Stimulated activated CD8-positive, alpha-beta memory T cell treated with anti-CD3 and anti-CD28 coated beads, Interleukin-12 subunit alpha, Interleukin-12 subunit beta, amount 100 ng/mL, for 4 hours (primary cell): ENCODE data around the gene GLP1R.

Experiments
- DNase-seq: peaks from one replicate; pipeline ENCODE4 v3.0.0-alpha.2; 2020; ENCODE audit warnings: low read depth

The GLP1R gene

GRCh38 chr6:39086294-39086693 lies 37.7 kb downstream of the GLP1R start:
- no peak for DNase-seq

DNA sequence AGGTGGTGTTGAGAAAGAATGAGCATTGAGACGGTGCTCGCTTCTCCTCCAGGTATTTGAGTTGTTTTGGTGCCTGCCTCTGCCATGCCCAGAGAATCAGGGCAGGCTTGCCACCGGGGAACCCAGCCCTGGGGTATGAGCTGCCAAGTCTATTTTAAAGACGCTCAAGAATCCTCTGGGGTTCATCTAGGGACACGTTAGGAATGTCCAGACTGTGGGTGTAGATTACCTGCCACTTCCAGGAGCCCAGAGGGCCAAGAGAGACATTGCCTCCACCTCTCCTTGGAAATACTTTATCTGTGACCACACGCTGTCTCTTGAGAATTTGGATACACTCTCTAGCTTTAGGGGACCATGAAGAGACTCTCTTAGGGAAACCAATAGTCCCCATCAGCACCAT lies 38.1 kb downstream of the GLP1R start:
- DNase-seq, result no peak

DNA sequence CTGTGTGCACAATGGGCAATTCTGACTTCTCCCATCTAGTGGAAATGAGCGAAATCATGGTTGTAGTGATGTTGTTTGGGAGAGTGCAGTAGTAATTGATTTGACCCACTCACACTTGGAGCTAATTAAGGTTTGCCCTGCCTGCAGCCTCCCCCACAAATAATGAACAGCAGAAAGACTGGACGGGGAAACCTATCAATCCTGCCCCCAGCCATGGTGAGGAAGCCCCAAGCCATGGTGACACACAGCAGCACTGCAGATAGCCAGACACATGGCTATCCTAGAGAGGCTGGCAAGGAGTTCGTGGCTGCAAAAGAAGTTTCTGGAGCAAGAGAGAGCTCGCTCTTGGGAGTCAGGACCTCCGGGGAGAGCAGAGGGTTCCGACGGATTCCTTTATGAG lies 38.6 kb downstream of the GLP1R start:
- no peak for DNase-seq

DNA sequence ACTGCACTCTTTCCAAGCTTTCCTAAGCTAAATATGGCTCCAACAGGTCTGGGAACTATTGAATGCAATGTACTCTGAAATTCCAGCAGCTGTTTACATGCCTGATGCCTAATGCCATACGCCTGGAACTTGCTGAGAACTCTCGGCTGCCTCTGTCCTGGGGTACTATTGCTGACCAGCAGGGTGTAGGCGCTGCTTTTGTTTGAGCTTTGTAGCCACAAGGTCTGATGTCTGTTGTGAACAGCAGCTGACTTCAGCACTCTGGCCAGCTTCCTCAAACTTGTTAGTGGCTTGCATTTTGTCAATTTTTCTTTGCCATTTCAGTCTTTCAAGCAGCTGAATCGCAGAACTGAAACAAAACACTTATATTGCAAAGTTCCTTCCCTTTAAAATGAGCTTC lies 39.8 kb downstream of the GLP1R start:
- no peak for DNase-seq

GRCh38 chr6:39090036-39090435 lies 41.5 kb downstream of the GLP1R start:
- no peak for DNase-seq

DNA sequence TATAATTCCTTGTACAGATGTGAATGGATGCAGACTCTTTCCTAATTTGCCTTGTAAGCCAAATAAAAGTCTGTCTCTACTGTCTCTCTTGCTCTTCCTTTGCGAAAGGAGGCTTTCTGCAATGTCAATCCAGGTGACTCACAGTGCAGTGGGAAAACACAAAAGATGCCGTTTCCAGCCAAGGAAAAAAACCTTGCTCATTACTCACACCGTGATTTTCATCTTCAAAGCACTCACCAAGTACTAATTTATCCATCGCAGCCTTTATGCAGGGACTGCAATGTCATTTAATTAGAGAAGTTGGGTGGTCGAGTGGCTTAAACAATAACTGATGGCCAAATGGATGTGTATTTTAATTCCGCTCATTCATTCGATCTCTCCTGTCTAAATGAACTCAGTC lies 42.6 kb downstream of the GLP1R start:
- no peak for DNase-seq

DNA sequence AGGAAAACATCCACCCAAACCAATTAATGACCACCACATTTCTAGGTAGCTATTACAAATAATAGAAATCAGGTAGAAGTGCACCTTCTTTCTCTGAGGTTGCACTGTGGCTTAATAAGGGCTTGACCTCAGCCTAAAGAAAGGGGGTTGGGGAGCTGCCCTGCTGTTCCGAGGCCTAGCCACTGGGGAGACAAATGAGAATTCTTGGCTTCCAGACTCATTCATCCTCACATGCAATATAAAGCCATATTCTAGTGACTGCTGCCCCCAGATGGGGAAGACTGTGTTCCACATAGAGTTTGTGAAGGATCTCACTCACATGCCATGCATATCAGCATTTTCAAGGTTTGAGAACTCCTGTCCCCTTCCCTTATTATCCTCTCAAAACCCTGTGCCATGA lies 43.5 kb downstream of the GLP1R start:
- no peak for DNase-seq

GRCh38 chr6:39093149-39093708 lies 44.6 kb downstream of the GLP1R start:
- DNase-seq, result no peak

GRCh38 chr6:39095578-39095977 lies 47.0 kb downstream of the GLP1R start:
- no peak for DNase-seq

GRCh38 chr6:39100358-39100757 lies 51.8 kb downstream of the GLP1R start:
- DNase-seq, result no peak

- no peak for DNase-seq
Observed at GRCh38 chr6:39102071-39102820, 53.7 kb downstream of the GLP1R start.

- DNase-seq, result no peak
Observed at GRCh38 chr6:39102821-39103136, 54.2 kb downstream of the GLP1R start.

- no peak for DNase-seq
Observed at GRCh38 chr6:39104528-39104927, 55.9 kb downstream of the GLP1R start.

DNA sequence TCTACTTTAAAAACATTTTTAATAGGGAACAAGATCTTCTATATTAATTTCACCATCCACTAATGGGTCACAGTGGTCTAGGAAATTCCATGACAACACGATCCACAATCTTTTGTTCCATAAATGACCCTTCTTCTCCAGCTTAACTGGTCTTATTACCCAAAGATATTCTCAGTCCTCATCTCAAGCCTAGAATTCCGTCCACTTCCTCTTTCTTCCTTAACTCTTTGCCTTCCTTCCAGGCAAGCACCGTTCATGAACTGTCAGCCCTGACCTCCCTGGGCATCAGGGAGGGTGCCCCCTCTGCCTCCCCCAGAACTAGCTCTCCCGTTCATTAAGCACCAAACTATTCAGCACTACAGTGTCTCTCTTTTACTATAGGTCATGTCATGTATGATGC lies 58.5 kb downstream of the GLP1R start:
- no peak for DNase-seq

DNA sequence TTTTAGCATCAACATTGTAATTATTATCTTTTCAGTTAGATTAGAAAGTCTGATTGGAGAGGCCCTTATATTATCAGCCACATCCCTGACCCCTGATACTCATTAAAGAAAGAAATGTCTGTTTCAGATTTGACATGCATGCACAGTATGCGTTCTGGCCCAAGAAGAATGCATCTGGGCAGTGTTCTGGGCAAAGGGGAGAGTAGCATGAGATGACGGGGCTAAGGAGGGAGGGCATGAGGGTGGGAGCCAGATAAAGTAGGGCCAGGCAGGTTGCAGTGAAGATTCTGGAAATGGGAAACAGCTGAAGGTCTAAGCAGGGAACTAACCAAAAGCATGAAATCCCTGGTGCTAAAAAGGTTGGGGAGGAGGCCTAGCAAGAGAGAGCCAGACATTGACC lies 59.1 kb downstream of the GLP1R start:
- DNase-seq, result no peak

DNA sequence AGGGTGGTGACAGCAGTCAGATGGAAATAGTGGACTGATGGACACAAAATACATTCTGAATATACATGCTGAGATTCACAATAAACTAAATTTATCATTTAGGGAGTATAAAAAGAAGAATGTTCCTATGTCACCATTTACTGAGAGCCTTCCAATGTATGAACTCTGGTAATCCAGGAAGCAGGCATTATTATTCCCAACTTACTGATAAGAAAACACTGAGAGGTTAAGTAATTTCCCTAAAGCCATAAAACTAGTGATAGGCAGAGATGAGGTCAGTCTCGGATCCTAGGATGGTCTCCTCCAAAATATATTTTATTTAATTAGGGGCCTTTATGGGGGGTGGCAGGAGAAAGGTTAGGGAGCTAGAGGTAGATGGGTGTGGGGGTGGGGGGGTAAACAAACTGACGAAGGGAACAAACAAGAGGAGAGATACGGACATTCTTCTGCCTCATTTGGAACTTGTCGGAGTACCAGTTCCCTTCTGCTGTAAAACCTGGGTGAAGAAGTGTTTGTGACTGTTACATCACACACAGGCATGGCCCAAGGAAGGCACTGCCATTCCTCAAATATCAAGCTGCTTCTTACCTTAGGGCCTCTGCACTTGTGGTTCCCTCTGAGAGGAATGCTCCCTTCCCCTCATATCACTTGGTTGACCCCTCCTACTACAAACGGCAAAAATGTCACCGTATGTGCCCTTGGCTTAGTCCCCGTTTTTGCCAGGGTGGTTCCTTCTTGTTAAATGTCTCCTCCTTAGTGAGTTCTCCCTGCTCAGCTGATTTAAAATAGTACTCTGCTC lies 59.7 kb downstream of the GLP1R start:
- DNase-seq, result no peak

- DNase-seq, result no peak
Observed at GRCh38 chr6:39111280-39111679, 62.7 kb downstream of the GLP1R start.

GRCh38 chr6:39113788-39114187 lies 65.2 kb downstream of the GLP1R start:
- no peak for DNase-seq

GRCh38 chr6:39114388-39114703 lies 65.8 kb downstream of the GLP1R start:
- DNase-seq, result no peak

DNA sequence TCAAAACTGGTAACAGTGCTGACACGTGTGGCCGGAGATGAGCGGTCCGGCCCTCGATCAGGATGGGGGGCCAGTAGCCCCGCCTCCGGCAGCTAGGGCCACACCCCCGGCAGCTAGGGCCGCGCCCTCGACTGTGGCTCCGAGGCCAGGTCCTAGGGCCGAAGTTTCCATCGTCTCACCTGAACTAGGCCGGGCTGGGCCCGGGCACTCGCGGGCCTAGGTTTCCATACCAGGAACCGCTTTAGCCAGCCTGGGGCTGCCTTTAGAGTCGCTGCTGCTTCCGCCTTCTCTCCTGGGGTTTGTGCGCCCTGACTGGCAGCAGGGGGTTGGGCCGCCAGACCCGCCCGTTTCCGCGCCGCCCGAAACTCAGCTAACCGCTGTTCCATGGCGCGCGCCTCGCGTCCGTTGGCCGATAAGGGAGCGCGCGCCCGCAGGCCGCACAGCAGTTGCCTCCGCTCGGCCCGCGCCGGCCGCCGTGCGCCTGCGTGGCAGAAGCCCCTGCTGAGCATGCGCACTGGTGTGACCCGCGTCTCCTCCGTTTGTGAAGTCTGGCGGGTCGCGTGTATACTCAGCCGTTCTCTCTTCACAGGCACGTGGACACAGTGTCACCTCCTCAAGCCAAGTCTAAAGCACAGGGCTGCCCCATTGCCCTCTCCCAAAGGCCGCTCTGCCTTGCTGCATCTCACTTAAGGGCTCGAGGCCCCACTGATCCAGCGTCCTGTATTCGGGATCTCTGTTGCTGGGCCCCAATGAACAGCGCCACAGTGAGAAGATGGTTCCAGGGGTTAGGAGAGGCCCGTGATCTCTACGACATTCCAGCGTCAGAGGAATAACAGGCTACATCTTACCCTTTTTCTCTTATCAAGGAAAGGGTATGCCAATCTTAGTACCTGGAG lies 66.4 kb downstream of the GLP1R start, which contains the start of gene SAYSD1:
TSS of gene SAYSD1 (minus strand) at position 483 of the 896 bp plus-strand sequence. CDS start at position 386, 97 bp downstream.
- DNase-seq, result peak; percentile 89

DNA sequence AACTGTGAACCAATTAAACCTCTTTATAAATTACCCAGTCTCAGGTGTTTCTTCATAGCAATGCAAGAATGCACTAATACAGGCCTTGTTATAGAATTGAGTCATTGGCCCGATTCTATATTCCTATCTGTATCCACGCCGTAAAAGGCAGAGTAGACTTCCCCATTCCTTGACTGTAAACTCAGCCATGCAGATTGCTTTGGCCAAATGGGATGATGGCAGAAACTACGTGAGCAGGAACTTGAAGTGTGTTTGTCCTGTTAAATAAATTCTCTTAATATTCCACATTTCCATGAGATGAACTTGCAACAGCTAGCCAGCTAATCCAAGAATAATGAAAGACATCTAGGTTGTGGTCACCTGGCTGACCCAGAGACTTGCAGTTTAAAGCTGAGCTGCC lies 70.3 kb downstream of the GLP1R start:
- no peak for DNase-seq

GRCh38 chr6:39124114-39124513 lies 75.5 kb downstream of the GLP1R start:
- DNase-seq, result no peak
